SK-N-SH (cell line): ENCODE measurements around the gene ZBTB16. TPM values are rescaled to one million over a fixed set of nuclear protein-coding genes. Genes with fewer than 3 reads are reported as not detected.

ENCODE experiments used
- CTCF ChIA-PET: fragments of 300-600, 350-600 bp; formaldehyde crosslinking; extraction: SDS; loops from one replicate; lab custom pipeline; 2021; lab: Yijun Ruan, JAX
- POLR2A ChIA-PET: fragments of 350-600 bp; sonication (Branson Sonifier 250); formaldehyde crosslinking; extraction: SDS; loops from one replicate; lab custom pipeline; 2020; ENCODE audit warnings: antibody characterized with exemption, inconsistent platforms; lab: Yijun Ruan, JAX
- DNase-seq: peaks from one replicate; pipeline ENCODE4 v3.0.0; 2012
- H2AFZ ChIP-seq: fragments of 200-600 bp; sonication (generic); 2 replicates; pipeline ENCODE4 v1.8.1; 2016; ENCODE audit warnings: antibody characterized with exemption, mild to moderate bottlenecking, low read depth
- H3F3A ChIP-seq: fragments of 200-600 bp; sonication (generic); replicated peaks from 2 replicates; pipeline ENCODE3; 2016; ENCODE audit warnings: antibody characterized with exemption, mild to moderate bottlenecking; ENCODE audit not compliant: insufficient read depth
- H3K27ac ChIP-seq, 2 experiments: fragments of 200-500 bp in 1 of 2; fragments of 200-600 bp in 1 of 2; sonication (Bioruptor generic) in 1 of 2; sonication (generic), shearing (Covaris generic) in 1 of 2; 2 replicates each; pipeline versions ENCODE4 v1.5.1 to v1.6.1; 2014 to 2016; ENCODE audit warnings: low read depth in 2 of 2, inconsistent platforms in 1 of 2, low read length in 1 of 2, mild to moderate bottlenecking in 1 of 2, mixed read lengths in 1 of 2
- H3K27me3 ChIP-seq: fragments of 200-600 bp; sonication (generic), shearing (Covaris generic); 2 replicates; pipeline ENCODE4 v1.6.1; 2016; ENCODE audit warnings: mixed run types; ENCODE audit not compliant: insufficient read depth
- H3K36me3 ChIP-seq, 2 experiments: fragments of 200-500 bp in 1 of 2; fragments of 200-600 bp in 1 of 2; sonication (Bioruptor generic) in 1 of 2; sonication (generic) in 1 of 2; replicated peaks in 1 of 2; 2 replicates each; pipeline versions ENCODE3 to v1.5.1; 2014 to 2016; ENCODE audit warnings: low read length in 1 of 2, mild to moderate bottlenecking in 1 of 2; ENCODE audit not compliant: insufficient read depth in 2 of 2, control insufficient read depth in 1 of 2
- H3K4me1 ChIP-seq, 2 experiments: fragments of 200-500 bp in 1 of 2; fragments of 200-600 bp in 1 of 2; sonication (Bioruptor generic) in 1 of 2; sonication (generic), shearing (Covaris generic) in 1 of 2; 2 replicates each; pipeline versions ENCODE4 v1.5.1 to v1.6.1; 2014 to 2016; ENCODE audit warnings: low read depth in 1 of 2, low read length in 1 of 2, mixed run types in 1 of 2; ENCODE audit not compliant: insufficient read depth in 2 of 2, control insufficient read depth in 1 of 2
- H3K4me2 ChIP-seq: fragments of 200-600 bp; sonication (generic), shearing (Covaris generic); 2 replicates; pipeline ENCODE4 v1.6.1; 2017; ENCODE audit warnings: mixed run types
- H3K4me3 ChIP-seq, 2 experiments: fragments of 200-500 bp in 1 of 2; fragments of 200-600 bp in 1 of 2; sonication (Bioruptor generic) in 1 of 2; sonication (generic), shearing (Covaris generic) in 1 of 2; 2 replicates each; pipeline versions ENCODE4 v1.5.1 to v1.8.1; 2014 to 2016; ENCODE audit warnings: low read depth in 2 of 2, inconsistent platforms in 1 of 2, low read length in 1 of 2, mild to moderate bottlenecking in 1 of 2, mixed read lengths in 1 of 2, moderate library complexity in 1 of 2
- H3K79me2 ChIP-seq: fragments of 200-600 bp; sonication (generic); 2 replicates; pipeline ENCODE4 v1.8.1; 2017; ENCODE audit warnings: mild to moderate bottlenecking; ENCODE audit not compliant: insufficient read depth
- H3K9ac ChIP-seq: fragments of 200-600 bp; sonication (generic); 2 replicates; pipeline ENCODE4 v1.6.1; 2017; ENCODE audit warnings: mixed run types
- H3K9me2 ChIP-seq: fragments of 200-600 bp; sonication (generic); 2 replicates; pipeline ENCODE4 v1.6.1; 2017; ENCODE audit warnings: mixed run types
- H3K9me3 ChIP-seq: fragments of 200-600 bp; sonication (generic); 2 replicates; pipeline ENCODE4 v1.6.1; 2017; ENCODE audit warnings: mixed run types, mild to moderate bottlenecking, moderate library complexity
- H4K20me1 ChIP-seq: fragments of 200-600 bp; sonication (generic); 2 replicates; pipeline ENCODE4 v1.6.1; 2017; ENCODE audit warnings: mild to moderate bottlenecking, mixed run types; ENCODE audit not compliant: insufficient read depth
- FOSL2 ChIP-seq: IDR thresholded peaks from 2 replicates; pipeline ENCODE4 v1.4.0; 2012; ENCODE audit warnings: low read depth, mild to moderate bottlenecking, moderate library complexity, borderline replicate concordance
- FOXJ3 ChIP-seq: sonication (generic); formaldehyde crosslinking; IDR thresholded peaks from 2 replicates; pipeline ENCODE4 v1.5.1; 2020; ENCODE audit warnings: mild to moderate bottlenecking, missing genetic modification reagents
- GABPA ChIP-seq: IDR thresholded peaks from 2 replicates; pipeline ENCODE4 v1.4.0; 2012; ENCODE audit warnings: low read depth, mild to moderate bottlenecking
- IRF3 ChIP-seq: fragments of 150-350 bp; IDR thresholded peaks from 2 replicates; pipeline ENCODE4 v1.6.1; 2016; ENCODE audit warnings: mild to moderate bottlenecking, low read depth, low read length
- JUND ChIP-seq: IDR thresholded peaks from 2 replicates; pipeline ENCODE4 v1.4.0; 2012
- MAX ChIP-seq: IDR thresholded peaks from 2 replicates; pipeline ENCODE4 v1.4.0; 2012; ENCODE audit warnings: low read depth
- MXI1 ChIP-seq: IDR thresholded peaks from 2 replicates; pipeline ENCODE4 v1.6.1; 2012; ENCODE audit warnings: mild to moderate bottlenecking, low read depth, low read length, improper control_type of control experiment
- NFIC ChIP-seq: IDR thresholded peaks from 2 replicates; pipeline ENCODE4 v1.4.0; 2012; ENCODE audit warnings: borderline replicate concordance
- NRF1 ChIP-seq: IDR thresholded peaks from 2 replicates; pipeline ENCODE4 v1.6.1; 2012; ENCODE audit warnings: low read depth, mild to moderate bottlenecking, low read length
- RAD21 ChIP-seq: IDR thresholded peaks from 2 replicates; pipeline ENCODE4 v1.6.1; 2012; ENCODE audit warnings: mild to moderate bottlenecking, low read length
- RCOR1 ChIP-seq: fragments of 150-350 bp; IDR thresholded peaks from 2 replicates; pipeline ENCODE4 v1.6.1; 2017; ENCODE audit warnings: antibody characterized with exemption, low read length
- REST ChIP-seq: IDR thresholded peaks from 2 replicates; pipeline ENCODE4 v1.6.1; 2012; ENCODE audit warnings: mild to moderate bottlenecking, low read depth, low read length, moderate library complexity
- SIN3A ChIP-seq: IDR thresholded peaks from 2 replicates; pipeline ENCODE4 v1.6.1; 2012; ENCODE audit warnings: low read depth, mild to moderate bottlenecking, low read length, moderate library complexity, borderline replicate concordance
- TAF1 ChIP-seq: IDR thresholded peaks from 2 replicates; pipeline ENCODE4 v1.6.1; 2012; ENCODE audit warnings: low read depth, mild to moderate bottlenecking, low read length, moderate library complexity, borderline replicate concordance
- TCF12 ChIP-seq: IDR thresholded peaks from 2 replicates; pipeline ENCODE4 v1.4.0; 2012
- TEAD4 ChIP-seq: IDR thresholded peaks from 2 replicates; pipeline ENCODE4 v1.4.0; 2012; ENCODE audit warnings: mild to moderate bottlenecking, borderline replicate concordance; ENCODE audit not compliant: insufficient read depth
- ZBTB33 ChIP-seq: IDR thresholded peaks from 2 replicates; pipeline ENCODE4 v1.4.0; 2012; ENCODE audit warnings: low read depth, borderline replicate concordance
- WGBS: methylation state at CpG from one replicate; pipeline ENCODE4 v1.1.6; 2017; ENCODE audit warnings: low lambda C conversion rate; 5-methylcytosine and 5-hydroxymethylcytosine counted together
- polyA plus RNA-seq, 3 experiments: library from polyadenylated mRNA; depleted of rRNA; stranded (reverse); fragments of >200 nt; gene quantifications; 2 replicates each; pipeline ENCODE4 v1.2.3, GENCODE V29; 2012
- TF ChIP-seq, protein P1 (sequence below): fragments of 150-350 bp; IDR thresholded peaks from 2 replicates; pipeline ENCODE4 v1.6.1; 2017; ENCODE audit warnings: antibody characterized with exemption, low read length, low read depth, borderline replicate concordance

ZBTB16 gene
- polyA plus RNA-seq, 1 of the 3 experiments (the other 2 are of a cell fraction), result not detected

- WGBS, result 71% methylated on average over 9 of the region's 9 CpGs
Observed at GRCh38 chr11:114164546-114164945, 105.0 kb downstream of the ZBTB16 start.

DNA sequence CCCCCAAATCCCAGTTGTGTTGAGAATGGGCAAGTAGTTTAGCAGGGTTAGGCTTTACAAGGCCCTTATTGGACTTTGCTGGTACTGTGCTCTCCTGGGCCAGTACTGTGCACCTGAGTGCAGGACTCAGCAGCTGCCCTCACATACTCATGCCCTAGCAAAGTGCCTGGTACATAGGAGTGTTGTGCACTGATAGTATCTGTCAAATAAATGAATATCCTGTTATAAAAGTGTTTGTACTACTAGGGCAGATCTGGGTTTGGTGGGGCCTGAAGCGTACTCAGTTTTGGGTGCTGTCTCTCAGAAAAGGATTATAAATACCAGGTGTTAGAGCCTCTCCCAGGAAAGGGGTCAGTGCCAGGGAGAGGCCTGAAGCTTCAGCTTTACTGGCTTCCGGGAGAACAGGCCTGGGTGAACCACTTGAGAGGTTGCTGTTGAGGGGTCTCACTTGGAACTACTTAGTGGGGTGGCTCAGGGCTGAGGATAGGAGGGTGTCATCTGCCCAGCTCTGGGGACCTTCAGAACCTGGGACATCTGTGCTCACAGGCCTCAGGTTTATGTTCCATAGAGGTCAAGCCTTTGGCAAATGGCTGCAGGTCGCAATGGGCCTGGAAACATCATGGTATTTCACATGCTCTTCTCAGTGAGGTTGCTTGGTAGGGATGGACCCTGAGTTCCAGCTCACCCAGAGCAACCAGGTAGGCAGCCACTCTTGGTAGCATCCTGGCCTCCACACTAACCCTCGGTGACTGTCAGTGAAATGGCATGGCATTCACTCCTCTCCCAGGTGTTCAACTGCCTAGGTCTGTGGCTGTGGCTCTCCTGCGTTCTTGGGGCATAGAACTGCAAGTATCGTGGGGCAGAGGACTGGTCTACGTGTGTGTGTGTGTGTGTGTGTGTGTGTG, 106.1 kb downstream of the ZBTB16 start:
- peaks cover 31% of the 10 kb centered on the region for H4K20me1 ChIP-seq
- H3K27me3 ChIP-seq, result peaks cover 68% of the 10 kb centered on the region
- no peaks in the 10 kb centered on the region for H3K79me2 ChIP-seq
- no peak overlapping the region for H3K4me3 ChIP-seq
- no peak overlapping the region for H3K27ac ChIP-seq
- ChIA-PET POLR2A (no interaction called here), CTCF (interaction anchor here (1.3 to 2.6 kb wide), 4 partner anchors 95 to 129 kb away, joined by 4 to 10 read pairs (median 5); no protein-coding TSS in a partner anchor)
- no peak overlapping the region for H2AFZ ChIP-seq
- no peaks in the 10 kb centered on the region for H3K9me3 ChIP-seq
- no peak overlapping the region for H3K4me2 ChIP-seq
- H3K4me1 ChIP-seq, result peaks cover 29 to 34% of the 10 kb centered on the region in 2 experiments
- 66% methylated on average over 6 of the region's 7 CpGs for WGBS
- H3K36me3 ChIP-seq, result no peaks in the 10 kb centered on the region
- DNase-seq, result no peak
- H3K9ac ChIP-seq, result no peak overlapping the region
- no peaks in the 10 kb centered on the region for H3K9me2 ChIP-seq
- peaks cover under 1% of the 10 kb centered on the region for H3F3A ChIP-seq
- TF ChIP-seq ZBTB33 (no peak), SIN3A (no peak), NFIC (no peak), REST (no peak), RCOR1 (no peak), FOXJ3 (no peak), MXI1 (no peak), IRF3 (no peak)
- TF ChIP-seq, protein P1, sequence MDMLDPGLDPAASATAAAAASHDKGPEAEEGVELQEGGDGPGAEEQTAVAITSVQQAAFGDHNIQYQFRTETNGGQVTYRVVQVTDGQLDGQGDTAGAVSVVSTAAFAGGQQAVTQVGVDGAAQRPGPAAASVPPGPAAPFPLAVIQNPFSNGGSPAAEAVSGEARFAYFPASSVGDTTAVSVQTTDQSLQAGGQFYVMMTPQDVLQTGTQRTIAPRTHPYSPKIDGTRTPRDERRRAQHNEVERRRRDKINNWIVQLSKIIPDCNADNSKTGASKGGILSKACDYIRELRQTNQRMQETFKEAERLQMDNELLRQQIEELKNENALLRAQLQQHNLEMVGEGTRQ, result no peak

More at GRCh38 chr11:114164546-114164945, 105.0 kb downstream of the ZBTB16 start:
- Histone ChIP-seq H3K9me3 (no peaks in the 10 kb centered on the region), H3K79me2 (no peaks in the 10 kb centered on the region), H3K4me1 (peaks cover 38 to 40% of the 10 kb centered on the region in 2 experiments), H3K27ac (no peak overlapping the region), H3K36me3 (no peaks in the 10 kb centered on the region), H3F3A (peaks cover 5% of the 10 kb centered on the region), H3K9me2 (no peaks in the 10 kb centered on the region), H2AFZ (no peak overlapping the region), H3K4me3 (no peak overlapping the region), H4K20me1 (peaks cover 37% of the 10 kb centered on the region)
- ChIA-PET CTCF (interaction anchor here (1.4 kb wide), 1 partner anchor 96 kb away, joined by 5 read pairs; no protein-coding TSS in a partner anchor), POLR2A (no interaction called here)
- no peak for DNase-seq
- TF ChIP-seq, protein P1, result no peak
- TF ChIP-seq NRF1 (no peak), FOSL2 (no peak), JUND (no peak), RAD21 (no peak), TAF1 (no peak), GABPA (no peak), TCF12 (no peak), TEAD4 (no peak), MAX (no peak), RCOR1 (no peak)
- TF ChIP-seq, all 33 proteins: peak for 0
- Histone ChIP-seq H3K9ac (no peak overlapping the region), H3K27me3 (peaks cover 59% of the 10 kb centered on the region), H3K4me2 (no peak overlapping the region)
